Kidney (tissue), 14 donors: Measurements from ENCODE around the gene CELSR3. TPM values are rescaled to one million over a fixed set of nuclear protein-coding genes. Genes with fewer than 3 reads are reported as not detected.

ENCODE experiments used
- DNase-seq, 5 donors: peaks; one replicate each; pipeline ENCODE4 v3.0.0-alpha.2; 2013 to 2020
- FAIRE-seq: peaks from 2 replicates; lab custom pipeline; 2012; peaks lifted over from hg19 to GRCh38; lab: Jason Lieb, UNC
- H3K27ac ChIP-seq, 2 donors: one replicate each; pipeline ENCODE4 v1.7.0; 2013; ENCODE audit warnings: low read depth in 2 of 2, low read length in 2 of 2, inconsistent platforms in 1 of 2
- H3K27me3 ChIP-seq: one replicate; pipeline ENCODE4 v1.7.1; 2013; ENCODE audit warnings: low read length, inconsistent platforms; ENCODE audit not compliant: control insufficient read depth, insufficient read depth
- H3K36me3 ChIP-seq, 3 donors: one replicate each; pipeline versions ENCODE4 v1.7.0 to v1.7.1; 2013; ENCODE audit warnings: low read length in 3 of 3, control low read depth in 1 of 3, inconsistent platforms in 1 of 3; ENCODE audit not compliant: insufficient read depth in 3 of 3, control insufficient read depth in 2 of 3
- H3K4me1 ChIP-seq, 3 donors: one replicate each; pipeline versions ENCODE4 v1.7.0 to v1.7.1; 2013; ENCODE audit warnings: low read length in 3 of 3, inconsistent platforms in 1 of 3, low read depth in 1 of 3; ENCODE audit not compliant: control insufficient read depth in 2 of 3, insufficient read depth in 2 of 3
- H3K4me3 ChIP-seq, 3 donors: one replicate each; pipeline versions ENCODE4 v1.7.0 to v1.8.1; 2013; ENCODE audit warnings: low read length in 3 of 3, control low read depth in 1 of 3, inconsistent platforms in 1 of 3
- H3K9ac ChIP-seq, 3 donors: one replicate each; pipeline versions ENCODE4 v1.7.0 to v1.7.1; 2013; ENCODE audit warnings: low read length in 3 of 3, control low read depth in 1 of 3, inconsistent platforms in 1 of 3
- H3K9me3 ChIP-seq, 3 donors: one replicate each; pipeline versions ENCODE4 v1.7.0 to v1.7.1; 2013; ENCODE audit warnings: low read length in 3 of 3, control low read depth in 1 of 3, inconsistent platforms in 1 of 3; ENCODE audit not compliant: control insufficient read depth in 2 of 3, insufficient read depth in 1 of 3
- CTCF ChIP-seq: IDR thresholded peaks from 3 replicates; pipeline ENCODE4 v1.5.1; 2012; ENCODE audit warnings: mild to moderate bottlenecking, moderate library complexity, borderline replicate concordance; ENCODE audit not compliant: insufficient read depth; ENCODE audit errors: extremely low read depth
- intact Hi-C: fragments of 100-400 bp; cut with DNase I; formaldehyde crosslinking; loops from one replicate; pipeline ENCODE4 v1.11.1; 2022
- polyA plus RNA-seq: library from polyadenylated mRNA; stranded (reverse); fragments of 350-450 nt; fragmentation: Illumina TruSeq; extraction: RNeasy Lipid Tissue Mini Kit (QIAGEN cat#74804); gene quantifications from one replicate; pipeline ENCODE4 v1.2.3, GENCODE V29; 2014; ENCODE audit warnings: low read depth, low replicate concordance; ENCODE audit not compliant: insufficient read depth
- total RNA-seq: library from RNA; stranded (reverse); fragmentation: NEBNext Ultra II Directional; extraction: Animal tissue kit (Norgen Biotek cat#: 25700); gene quantifications from one replicate; pipeline ENCODE4 v1.2.1, GENCODE V29; 2021
- donor health status: control.
- donor health status: control.
- donor health status: control.
- donor health status: control.
- donor health status: control.
- donor health status: DM: yes; HTN: yes; CAD: no.
- donor health status: Normal renal cell carcinoma (clear cell type).

Gene CELSR3
- total and polyA plus RNA-seq, 2 donors from 2014 or later = 0.17 to 2.0 TPM

DNA sequence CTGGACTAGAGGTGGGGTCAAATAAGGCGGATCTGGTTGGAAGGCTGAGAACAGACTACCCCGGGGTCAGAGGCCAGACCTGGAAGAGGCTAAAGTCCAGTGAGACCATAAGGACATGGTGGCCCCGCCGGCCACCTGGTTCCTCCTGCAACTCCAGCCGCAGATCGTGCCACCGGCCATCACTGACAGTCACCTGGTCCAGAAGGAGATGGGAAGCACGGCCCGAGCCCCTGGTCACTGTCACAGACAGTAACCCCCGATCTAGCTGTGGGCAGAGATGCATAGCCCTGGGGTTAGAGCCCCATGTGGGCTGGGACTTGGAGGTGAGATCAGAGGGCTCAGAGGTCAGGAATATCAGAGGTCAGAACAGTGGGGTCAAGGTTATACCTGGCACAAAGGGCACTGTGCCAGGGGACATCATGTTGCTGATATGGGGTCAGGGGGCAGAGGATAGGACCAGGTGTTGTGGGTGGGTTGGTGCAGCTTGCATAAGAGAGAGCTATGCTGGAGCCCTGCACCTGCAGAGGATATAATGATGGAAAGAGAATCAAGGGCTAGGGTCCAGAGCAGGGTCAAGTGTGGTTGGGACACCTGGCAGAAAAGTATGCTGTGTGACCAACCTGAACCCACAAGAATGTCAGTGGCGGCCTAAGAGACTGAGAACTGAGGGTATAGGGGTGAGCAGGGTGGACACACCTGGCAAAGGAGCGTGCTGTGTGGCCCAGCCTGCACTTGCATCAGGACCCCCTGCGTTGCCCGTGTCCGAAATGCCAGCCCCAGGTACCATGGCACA lies 9.6 kb downstream of the CELSR3 start:
- no peak for TF ChIP-seq CTCF
- intact Hi-C loops = no loop called here
- no peak overlapping the region for H3K4me3 ChIP-seq
- H3K9me3 ChIP-seq = no peaks in the 10 kb centered on the region
- no peaks in the 10 kb centered on the region for H3K36me3 ChIP-seq
- no peak overlapping the region for H3K27ac ChIP-seq
- H3K27me3 ChIP-seq = no peaks in the 10 kb centered on the region
- H3K9ac ChIP-seq = no peak overlapping the region
- peaks cover 0 to 8% (median 0%) of the 10 kb centered on the region in 3 donors for H3K4me1 ChIP-seq
- FAIRE-seq = no peak
- DNase-seq = no peak

GRCh38 chr3:48651771-48652170 lies 10.9 kb downstream of the CELSR3 start:
- no peaks in the 10 kb centered on the region for H3K36me3 ChIP-seq
- intact Hi-C loops = no loop called here

GRCh38 chr3:48650723-48651122 lies 12.0 kb downstream of the CELSR3 start:
- Histone ChIP-seq H3K27ac (no peak overlapping the region), H3K4me1 (peaks cover 0 to 3% (median 0%) of the 10 kb centered on the region in 3 donors), H3K36me3 (no peaks in the 10 kb centered on the region), H3K9me3 (no peaks in the 10 kb centered on the region), H3K4me3 (no peak overlapping the region), H3K27me3 (no peaks in the 10 kb centered on the region), H3K9ac (no peak overlapping the region)
- FAIRE-seq (no peak), DNase-seq (no peak)
- TF ChIP-seq CTCF = no peak
- intact Hi-C loops = no loop called here

More at GRCh38 chr3:48651771-48652170, 10.9 kb downstream of the CELSR3 start:
- H3K4me3 ChIP-seq = no peak overlapping the region
- TF ChIP-seq CTCF = no peak
- H3K4me1 ChIP-seq = peaks cover 0 to 7% (median 0%) of the 10 kb centered on the region in 3 donors
- H3K9me3 ChIP-seq = no peaks in the 10 kb centered on the region
- DNase-seq (no peak), FAIRE-seq (no peak)
- H3K9ac ChIP-seq = no peak overlapping the region
- H3K27ac ChIP-seq = no peak overlapping the region
- no peaks in the 10 kb centered on the region for H3K27me3 ChIP-seq
